ENCODE measurements around the gene TMEM176A. TPM values are rescaled to one million over a fixed set of nuclear protein-coding genes. Genes with fewer than 3 reads are reported as not detected.

Gene TMEM176A
- total and polyA plus RNA-seq, 2 experiments from 2014 or later: 0.34 TPM; not detected in 1

- TF ChIP-seq, protein P1, sequence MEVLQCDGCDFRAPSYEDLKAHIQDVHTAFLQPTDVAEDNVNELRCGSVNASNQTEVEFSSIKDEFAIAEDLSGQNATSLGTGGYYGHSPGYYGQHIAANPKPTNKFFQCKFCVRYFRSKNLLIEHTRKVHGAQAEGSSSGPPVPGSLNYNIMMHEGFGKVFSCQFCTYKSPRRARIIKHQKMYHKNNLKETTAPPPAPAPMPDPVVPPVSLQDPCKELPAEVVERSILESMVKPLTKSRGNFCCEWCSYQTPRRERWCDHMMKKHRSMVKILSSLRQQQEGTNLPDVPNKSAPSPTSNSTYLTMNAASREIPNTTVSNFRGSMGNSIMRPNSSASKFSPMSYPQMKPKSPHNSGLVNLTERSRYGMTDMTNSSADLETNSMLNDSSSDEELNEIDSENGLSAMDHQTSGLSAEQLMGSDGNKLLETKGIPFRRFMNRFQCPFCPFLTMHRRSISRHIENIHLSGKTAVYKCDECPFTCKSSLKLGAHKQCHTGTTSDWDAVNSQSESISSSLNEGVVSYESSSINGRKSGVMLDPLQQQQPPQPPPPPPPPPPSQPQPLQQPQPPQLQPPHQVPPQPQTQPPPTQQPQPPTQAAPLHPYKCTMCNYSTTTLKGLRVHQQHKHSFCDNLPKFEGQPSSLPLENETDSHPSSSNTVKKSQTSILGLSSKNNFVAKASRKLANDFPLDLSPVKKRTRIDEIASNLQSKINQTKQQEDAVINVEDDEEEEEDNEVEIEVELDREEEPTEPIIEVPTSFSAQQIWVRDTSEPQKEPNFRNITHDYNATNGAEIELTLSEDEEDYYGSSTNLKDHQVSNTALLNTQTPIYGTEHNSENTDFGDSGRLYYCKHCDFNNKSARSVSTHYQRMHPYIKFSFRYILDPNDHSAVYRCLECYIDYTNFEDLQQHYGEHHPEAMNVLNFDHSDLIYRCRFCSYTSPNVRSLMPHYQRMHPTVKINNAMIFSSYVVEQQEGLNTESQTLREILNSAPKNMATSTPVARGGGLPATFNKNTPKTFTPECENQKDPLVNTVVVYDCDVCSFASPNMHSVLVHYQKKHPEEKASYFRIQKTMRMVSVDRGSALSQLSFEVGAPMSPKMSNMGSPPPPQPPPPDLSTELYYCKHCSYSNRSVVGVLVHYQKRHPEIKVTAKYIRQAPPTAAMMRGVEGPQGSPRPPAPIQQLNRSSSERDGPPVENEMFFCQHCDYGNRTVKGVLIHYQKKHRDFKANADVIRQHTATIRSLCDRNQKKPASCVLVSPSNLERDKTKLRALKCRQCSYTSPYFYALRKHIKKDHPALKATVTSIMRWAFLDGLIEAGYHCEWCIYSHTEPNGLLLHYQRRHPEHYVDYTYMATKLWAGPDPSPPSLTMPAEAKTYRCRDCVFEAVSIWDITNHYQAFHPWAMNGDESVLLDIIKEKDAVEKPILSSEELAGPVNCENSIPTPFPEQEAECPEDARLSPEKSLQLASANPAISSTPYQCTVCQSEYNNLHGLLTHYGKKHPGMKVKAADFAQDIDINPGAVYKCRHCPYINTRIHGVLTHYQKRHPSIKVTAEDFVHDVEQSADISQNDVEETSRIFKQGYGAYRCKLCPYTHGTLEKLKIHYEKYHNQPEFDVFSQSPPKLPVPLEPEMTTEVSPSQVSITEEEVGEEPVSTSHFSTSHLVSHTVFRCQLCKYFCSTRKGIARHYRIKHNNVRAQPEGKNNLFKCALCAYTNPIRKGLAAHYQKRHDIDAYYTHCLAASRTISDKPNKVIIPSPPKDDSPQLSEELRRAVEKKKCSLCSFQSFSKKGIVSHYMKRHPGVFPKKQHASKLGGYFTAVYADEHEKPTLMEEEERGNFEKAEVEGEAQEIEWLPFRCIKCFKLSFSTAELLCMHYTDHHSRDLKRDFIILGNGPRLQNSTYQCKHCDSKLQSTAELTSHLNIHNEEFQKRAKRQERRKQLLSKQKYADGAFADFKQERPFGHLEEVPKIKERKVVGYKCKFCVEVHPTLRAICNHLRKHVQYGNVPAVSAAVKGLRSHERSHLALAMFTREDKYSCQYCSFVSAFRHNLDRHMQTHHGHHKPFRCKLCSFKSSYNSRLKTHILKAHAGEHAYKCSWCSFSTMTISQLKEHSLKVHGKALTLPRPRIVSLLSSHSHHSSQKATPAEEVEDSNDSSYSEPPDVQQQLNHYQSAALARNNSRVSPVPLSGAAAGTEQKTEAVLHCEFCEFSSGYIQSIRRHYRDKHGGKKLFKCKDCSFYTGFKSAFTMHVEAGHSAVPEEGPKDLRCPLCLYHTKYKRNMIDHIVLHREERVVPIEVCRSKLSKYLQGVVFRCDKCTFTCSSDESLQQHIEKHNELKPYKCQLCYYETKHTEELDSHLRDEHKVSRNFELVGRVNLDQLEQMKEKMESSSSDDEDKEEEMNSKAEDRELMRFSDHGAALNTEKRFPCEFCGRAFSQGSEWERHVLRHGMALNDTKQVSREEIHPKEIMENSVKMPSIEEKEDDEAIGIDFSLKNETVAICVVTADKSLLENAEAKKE (CRISPR knock-in tag; IDR thresholded peaks at IDR 0.05): no peak
- no peak for TF ChIP-seq EZH2phosphoT487 (IDR thresholded peaks at IDR 0.05; ENCODE audit: unreplicated experiment)
- TF ChIP-seq, protein P2, sequence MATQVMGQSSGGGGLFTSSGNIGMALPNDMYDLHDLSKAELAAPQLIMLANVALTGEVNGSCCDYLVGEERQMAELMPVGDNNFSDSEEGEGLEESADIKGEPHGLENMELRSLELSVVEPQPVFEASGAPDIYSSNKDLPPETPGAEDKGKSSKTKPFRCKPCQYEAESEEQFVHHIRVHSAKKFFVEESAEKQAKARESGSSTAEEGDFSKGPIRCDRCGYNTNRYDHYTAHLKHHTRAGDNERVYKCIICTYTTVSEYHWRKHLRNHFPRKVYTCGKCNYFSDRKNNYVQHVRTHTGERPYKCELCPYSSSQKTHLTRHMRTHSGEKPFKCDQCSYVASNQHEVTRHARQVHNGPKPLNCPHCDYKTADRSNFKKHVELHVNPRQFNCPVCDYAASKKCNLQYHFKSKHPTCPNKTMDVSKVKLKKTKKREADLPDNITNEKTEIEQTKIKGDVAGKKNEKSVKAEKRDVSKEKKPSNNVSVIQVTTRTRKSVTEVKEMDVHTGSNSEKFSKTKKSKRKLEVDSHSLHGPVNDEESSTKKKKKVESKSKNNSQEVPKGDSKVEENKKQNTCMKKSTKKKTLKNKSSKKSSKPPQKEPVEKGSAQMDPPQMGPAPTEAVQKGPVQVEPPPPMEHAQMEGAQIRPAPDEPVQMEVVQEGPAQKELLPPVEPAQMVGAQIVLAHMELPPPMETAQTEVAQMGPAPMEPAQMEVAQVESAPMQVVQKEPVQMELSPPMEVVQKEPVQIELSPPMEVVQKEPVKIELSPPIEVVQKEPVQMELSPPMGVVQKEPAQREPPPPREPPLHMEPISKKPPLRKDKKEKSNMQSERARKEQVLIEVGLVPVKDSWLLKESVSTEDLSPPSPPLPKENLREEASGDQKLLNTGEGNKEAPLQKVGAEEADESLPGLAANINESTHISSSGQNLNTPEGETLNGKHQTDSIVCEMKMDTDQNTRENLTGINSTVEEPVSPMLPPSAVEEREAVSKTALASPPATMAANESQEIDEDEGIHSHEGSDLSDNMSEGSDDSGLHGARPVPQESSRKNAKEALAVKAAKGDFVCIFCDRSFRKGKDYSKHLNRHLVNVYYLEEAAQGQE (IDR thresholded peaks at IDR 0.05; ENCODE audit: unreplicated experiment): no peak
- no peak for TF ChIP-seq JUNB (IDR thresholded peaks at IDR 0.05; ENCODE audit: unreplicated experiment)
- no peak for TF ChIP-seq STAT1 (IDR thresholded peaks at IDR 0.05; ENCODE audit: unreplicated experiment)
These were observed 20.3 kb upstream of the TMEM176A start (continued) for GRCh38 chr7:150780292-150780691.

GRCh38 chr7:150781103-150781502 lies 19.5 kb upstream of the TMEM176A start:
- no peak overlapping the region for H2AFZ ChIP-seq
- no peak overlapping the region for H3K27ac Mint-ChIP-seq
- peaks cover 2% of the 10 kb centered on the region for H3K27me3 Mint-ChIP-seq (ENCODE audit: insufficient read depth, low read depth, poor library complexity)
- DNase-seq (ENCODE audit: low spot score) (no peak), ATAC-seq (no peak)
- H3K4me3 Mint-ChIP-seq: no peak overlapping the region
- H4K20me1 ChIP-seq (replicated peaks; ENCODE audit: insufficient read depth): no peaks in the 10 kb centered on the region; the same call in 1 of the 2 replicates
- H3K27me3 ChIP-seq (ENCODE audit: insufficient read depth): no peaks in the 10 kb centered on the region
- H3K4me1 ChIP-seq (ENCODE audit: insufficient read depth): no peaks in the 10 kb centered on the region
- H3K9me2 ChIP-seq (ENCODE audit: insufficient read depth): no peaks in the 10 kb centered on the region
- H3K9me3 Mint-ChIP-seq: no peaks in the 10 kb centered on the region
- H3K4me1 Mint-ChIP-seq: no peaks in the 10 kb centered on the region
- H3K79me2 ChIP-seq (replicated peaks; ENCODE audit: insufficient read depth): no peaks in the 10 kb centered on the region
- no peak overlapping the region for H3K4me3 ChIP-seq
- H3F3A ChIP-seq (replicated peaks; ENCODE audit: low read depth): no peaks in the 10 kb centered on the region
- no peaks in the 10 kb centered on the region for H3K36me3 Mint-ChIP-seq (ENCODE audit: low read depth)
- H3K4me2 ChIP-seq: no peak overlapping the region
- H3K36me3 ChIP-seq (ENCODE audit: insufficient read depth): no peaks in the 10 kb centered on the region
- H3K27ac ChIP-seq (ENCODE audit: low read depth): no peak overlapping the region
- TF ChIP-seq, protein P1 (CRISPR knock-in tag; IDR thresholded peaks at IDR 0.05): no peak
- TF ChIP-seq ZNF114 (CRISPR knock-in tag; IDR thresholded peaks at IDR 0.05): no peak
